ENCODE results near the gene GRAMD2B. TPM values are rescaled to one million over a fixed set of nuclear protein-coding genes. Genes with fewer than 3 reads are reported as not detected.

GRAMD2B gene
- polyA plus RNA-seq, 1 experiment, result 11.9 TPM

DNA sequence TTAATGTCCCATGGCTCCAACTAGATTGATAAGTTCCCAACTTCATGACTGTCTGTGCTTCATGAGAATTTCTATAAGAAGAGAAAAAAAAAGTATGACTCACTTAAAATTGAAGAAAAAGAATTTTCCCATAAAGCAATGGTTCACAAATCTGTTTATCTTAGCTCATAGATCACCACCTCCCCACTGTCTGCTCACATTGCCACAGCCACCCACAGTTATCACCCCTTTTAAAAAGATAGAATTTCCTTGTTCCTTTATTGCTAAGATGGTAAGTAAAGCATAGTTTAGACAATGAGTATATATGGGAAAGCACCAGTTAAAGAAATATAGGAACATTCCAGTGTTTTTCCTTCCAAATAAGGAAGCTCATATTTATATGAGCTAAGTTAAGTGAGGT lies 104.7 kb downstream of the GRAMD2B start:
- TF ChIP-seq, protein P1, sequence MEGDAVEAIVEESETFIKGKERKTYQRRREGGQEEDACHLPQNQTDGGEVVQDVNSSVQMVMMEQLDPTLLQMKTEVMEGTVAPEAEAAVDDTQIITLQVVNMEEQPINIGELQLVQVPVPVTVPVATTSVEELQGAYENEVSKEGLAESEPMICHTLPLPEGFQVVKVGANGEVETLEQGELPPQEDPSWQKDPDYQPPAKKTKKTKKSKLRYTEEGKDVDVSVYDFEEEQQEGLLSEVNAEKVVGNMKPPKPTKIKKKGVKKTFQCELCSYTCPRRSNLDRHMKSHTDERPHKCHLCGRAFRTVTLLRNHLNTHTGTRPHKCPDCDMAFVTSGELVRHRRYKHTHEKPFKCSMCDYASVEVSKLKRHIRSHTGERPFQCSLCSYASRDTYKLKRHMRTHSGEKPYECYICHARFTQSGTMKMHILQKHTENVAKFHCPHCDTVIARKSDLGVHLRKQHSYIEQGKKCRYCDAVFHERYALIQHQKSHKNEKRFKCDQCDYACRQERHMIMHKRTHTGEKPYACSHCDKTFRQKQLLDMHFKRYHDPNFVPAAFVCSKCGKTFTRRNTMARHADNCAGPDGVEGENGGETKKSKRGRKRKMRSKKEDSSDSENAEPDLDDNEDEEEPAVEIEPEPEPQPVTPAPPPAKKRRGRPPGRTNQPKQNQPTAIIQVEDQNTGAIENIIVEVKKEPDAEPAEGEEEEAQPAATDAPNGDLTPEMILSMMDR (IDR thresholded peaks at IDR 0.05; ENCODE audit: low read depth, low read length), result no peak
- CTCF ChIA-PET, result interaction anchor here (0.7 to 1.6 kb wide), 4 partner anchors 11 to 190 kb away, joined by 3 to 15 read pairs (median 4); no protein-coding TSS in a partner anchor
- DNase-seq (ENCODE audit: low read depth, low spot score), result peak; percentile 79

DNA sequence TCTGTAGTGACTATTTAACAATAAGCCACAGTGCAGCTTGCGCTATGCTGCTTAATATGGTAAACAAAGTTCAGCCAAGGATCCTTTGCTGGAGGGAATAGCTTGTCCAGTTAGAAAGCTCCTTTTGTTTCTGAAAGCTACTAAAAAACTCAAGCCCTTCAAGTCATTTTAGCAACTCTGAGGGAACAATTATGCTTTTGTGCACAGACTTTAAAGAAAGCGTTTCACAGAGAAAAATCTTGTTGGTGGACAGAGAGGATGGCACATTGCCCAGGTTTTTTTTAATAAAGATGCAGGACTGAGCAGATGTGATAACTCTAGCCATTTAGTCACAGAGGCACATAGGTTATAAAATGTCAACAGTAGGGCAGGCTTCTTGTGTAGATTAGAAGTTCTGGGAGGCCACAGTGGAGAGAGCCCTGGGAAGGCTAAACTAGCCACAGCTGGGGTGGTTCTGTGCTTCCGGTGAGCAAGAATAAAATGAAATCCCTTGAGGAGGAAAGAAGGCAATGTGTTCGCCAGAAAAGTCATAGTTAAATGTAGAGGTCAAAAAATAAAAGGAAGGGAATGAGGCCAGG lies 108.4 kb downstream of the GRAMD2B start:
- Histone ChIP-seq H3K4me3 (ENCODE audit: low read depth, low read length) (no peak overlapping the region), H3K9me3 (ENCODE audit: control insufficient read depth, insufficient read depth, low read length) (no peaks in the 10 kb centered on the region), H3K27ac (ENCODE audit: low read depth, low read length) (peak overlapping the region; percentile 39), H3K27me3 (ENCODE audit: control insufficient read depth, insufficient read depth, low read length) (no peaks in the 10 kb centered on the region)
- no peak for DNase-seq (ENCODE audit: low read depth, low spot score)
- POLR2A ChIA-PET, result no interaction called here
- TF ChIP-seq, protein P1 (IDR thresholded peaks at IDR 0.05; ENCODE audit: low read depth, low read length), result no peak
- CTCF ChIA-PET, result interaction anchor here (0.6 to 14.5 kb wide), 5 partner anchors 8 to 193 kb away, joined by 3 to 270 read pairs (median 14); no protein-coding TSS in a partner anchor

More for the DNA sequence above, 104.7 kb downstream of the GRAMD2B start:
- POLR2A ChIA-PET, result no interaction called here
- Histone ChIP-seq H3K9me3 (ENCODE audit: control insufficient read depth, insufficient read depth, low read length) (no peaks in the 10 kb centered on the region), H3K27ac (ENCODE audit: low read depth, low read length) (peak overlapping the region; percentile 84), H3K4me3 (ENCODE audit: low read depth, low read length) (no peak overlapping the region), H3K27me3 (ENCODE audit: control insufficient read depth, insufficient read depth, low read length) (no peaks in the 10 kb centered on the region)

DNA sequence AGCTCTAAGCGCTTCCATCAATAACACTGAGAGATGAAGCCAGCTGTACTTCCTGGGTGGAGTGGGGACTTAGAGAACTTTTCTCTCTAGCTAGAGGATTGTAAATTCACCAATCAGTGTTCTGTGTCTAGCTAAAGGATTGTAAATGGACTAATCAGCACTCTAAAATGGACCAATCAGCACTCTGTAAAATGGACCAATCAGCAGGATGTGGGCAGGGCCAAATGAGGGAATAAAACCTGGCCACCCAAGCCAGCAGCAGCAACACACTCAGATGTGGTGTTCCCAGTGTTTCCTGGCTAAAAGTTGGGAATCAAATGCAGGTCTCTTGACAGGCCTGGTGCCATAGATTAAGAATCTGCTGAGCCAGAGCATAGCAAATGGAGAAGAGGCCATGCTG lies 111.3 kb downstream of the GRAMD2B start:
- no peak overlapping the region for H3K4me3 ChIP-seq (ENCODE audit: low read depth, low read length)
- TF ChIP-seq, protein P1 (IDR thresholded peaks at IDR 0.05; ENCODE audit: low read depth, low read length), result no peak
- ChIA-PET CTCF (interaction anchor here (1.0 to 14.5 kb wide), 3 partner anchors 67 to 196 kb away, joined by 3 to 270 read pairs (median 200); no protein-coding TSS in a partner anchor), POLR2A (no interaction called here)
- no peak for DNase-seq (ENCODE audit: low read depth, low spot score)
- H3K27me3 ChIP-seq (ENCODE audit: control insufficient read depth, insufficient read depth, low read length), result no peaks in the 10 kb centered on the region
- H3K9me3 ChIP-seq (ENCODE audit: control insufficient read depth, insufficient read depth, low read length), result no peaks in the 10 kb centered on the region; the same call in 1 of the 2 replicates
- no peak overlapping the region for H3K27ac ChIP-seq (ENCODE audit: low read depth, low read length)

DNA sequence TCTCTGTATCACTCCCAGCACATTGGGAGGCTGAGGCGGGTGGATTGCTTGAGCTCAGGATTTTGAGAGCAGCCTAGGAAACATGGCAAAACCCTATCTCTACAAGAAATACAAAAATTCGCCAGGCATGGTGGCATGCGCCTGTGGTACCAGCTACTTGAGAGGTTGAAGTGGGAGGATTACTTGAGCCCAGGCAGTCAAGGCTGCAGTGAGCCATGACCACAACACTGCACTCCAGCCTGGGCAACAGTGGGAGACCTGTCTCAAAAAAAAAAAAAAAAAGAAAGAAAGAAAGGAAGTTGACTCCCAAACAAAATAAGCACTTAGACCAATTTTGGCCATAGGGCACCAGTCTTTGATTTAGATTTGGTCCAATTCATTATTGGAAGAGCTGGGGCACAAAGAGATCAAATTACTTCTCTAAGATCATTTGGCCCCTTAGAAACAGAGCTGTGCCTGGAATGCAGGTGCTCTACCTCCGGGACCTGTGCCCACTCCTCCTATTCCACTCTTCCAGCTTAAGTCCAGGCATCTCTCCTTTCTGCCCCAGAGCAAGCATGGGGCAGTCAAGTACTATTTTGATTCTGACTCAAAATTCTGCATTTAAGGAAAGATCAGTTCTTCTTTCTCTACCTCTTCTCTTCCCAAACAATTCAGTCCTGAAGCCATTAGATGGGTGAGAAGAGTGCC lies 112.8 kb downstream of the GRAMD2B start:
- Histone ChIP-seq H3K4me3 (ENCODE audit: low read depth, low read length) (no peak overlapping the region), H3K9me3 (ENCODE audit: control insufficient read depth, insufficient read depth, low read length) (no peaks in the 10 kb centered on the region; the same call in 1 of the 2 replicates), H3K27me3 (ENCODE audit: control insufficient read depth, insufficient read depth, low read length) (no peaks in the 10 kb centered on the region), H3K27ac (ENCODE audit: low read depth, low read length) (no peak overlapping the region)
- ChIA-PET CTCF (interaction anchor here (0.7 to 14.5 kb wide), 6 partner anchors 14 to 197 kb away, joined by 4 to 270 read pairs (median 6); no protein-coding TSS in a partner anchor), POLR2A (no interaction called here)
- no peak for DNase-seq (ENCODE audit: low read depth, low spot score)
- TF ChIP-seq, protein P1 (IDR thresholded peaks at IDR 0.05; ENCODE audit: low read depth, low read length), result no peak

DNA sequence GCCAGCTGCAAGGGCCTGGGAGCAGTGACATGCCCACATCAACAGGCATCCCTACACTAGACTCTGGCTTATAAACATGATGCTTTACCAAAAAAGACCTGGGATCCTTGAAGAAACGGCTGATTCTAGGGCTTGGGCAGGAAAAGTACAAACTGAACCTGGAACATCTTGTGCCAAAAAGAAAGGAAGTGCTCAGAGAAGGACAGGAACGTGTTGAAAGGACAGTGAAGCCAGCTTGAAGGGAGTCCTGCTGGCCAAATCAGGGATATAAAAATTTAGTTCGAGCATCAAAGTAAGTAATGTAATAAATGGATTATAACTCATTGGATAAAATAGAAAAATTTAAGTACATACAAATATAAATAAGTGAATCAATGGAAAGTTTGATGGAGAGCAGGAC lies 113.7 kb downstream of the GRAMD2B start:
- Histone ChIP-seq H3K9me3 (ENCODE audit: control insufficient read depth, insufficient read depth, low read length) (no peaks in the 10 kb centered on the region; the same call in 1 of the 2 replicates), H3K4me3 (ENCODE audit: low read depth, low read length) (no peak overlapping the region), H3K27ac (ENCODE audit: low read depth, low read length) (no peak overlapping the region), H3K27me3 (ENCODE audit: control insufficient read depth, insufficient read depth, low read length) (no peaks in the 10 kb centered on the region)
- no peak for DNase-seq (ENCODE audit: low read depth, low spot score)
- TF ChIP-seq, protein P1 (IDR thresholded peaks at IDR 0.05; ENCODE audit: low read depth, low read length), result peak; percentile 32; the same call in 1 of the 2 replicates
- ChIA-PET POLR2A (interaction anchor here (0.6 kb wide), 1 partner anchor 12 kb away, joined by 11 read pairs; no protein-coding TSS in a partner anchor), CTCF (interaction anchor here (1.0 to 14.5 kb wide), 4 partner anchors 13 to 198 kb away, joined by 5 to 270 read pairs (median 103); no protein-coding TSS in a partner anchor)
